Trophoblast cell (in vitro differentiated cells and primary cell): Measurements from ENCODE around the gene MYO7B.

Source experiments
- DNase-seq, 2 donors: peaks; one replicate each; pipeline ENCODE4 v3.0.0-alpha.2; 2016
- H2AFZ ChIP-seq: 2 replicates; pipeline ENCODE4 v1.6.1; 2013; ENCODE audit warnings: low read length, moderate library complexity, mild to moderate bottlenecking; ENCODE audit not compliant: insufficient read depth, poor library complexity
- H2AK5ac ChIP-seq: 2 replicates; pipeline ENCODE4 v1.6.1; 2013; ENCODE audit warnings: mild to moderate bottlenecking, low read length
- H2BK120ac ChIP-seq: 2 replicates; pipeline ENCODE4 v1.6.1; 2013; ENCODE audit warnings: low read length, mild to moderate bottlenecking, moderate library complexity; ENCODE audit not compliant: insufficient read depth, poor library complexity
- H2BK12ac ChIP-seq: 2 replicates; pipeline ENCODE4 v1.6.1; 2013; ENCODE audit warnings: mild to moderate bottlenecking, low read length, moderate library complexity
- H2BK5ac ChIP-seq: 2 replicates; pipeline ENCODE4 v1.6.1; 2013; ENCODE audit warnings: low read length, low read depth, moderate library complexity, mild to moderate bottlenecking; ENCODE audit not compliant: poor library complexity
- H3K14ac ChIP-seq: 2 replicates; pipeline ENCODE4 v1.6.1; 2013; ENCODE audit warnings: mild to moderate bottlenecking, low read length
- H3K18ac ChIP-seq: 2 replicates; pipeline ENCODE4 v1.6.1; 2013; ENCODE audit warnings: mild to moderate bottlenecking, low read length
- H3K23ac ChIP-seq: 2 replicates; pipeline ENCODE4 v1.6.1; 2013; ENCODE audit warnings: low read length
- H3K27ac ChIP-seq: 2 replicates; pipeline ENCODE4 v1.5.1; 2013; ENCODE audit warnings: low read depth, mild to moderate bottlenecking, inconsistent platforms, low read length, moderate library complexity
- H3K27me3 ChIP-seq: 2 replicates; pipeline ENCODE4 v1.6.1; 2013; ENCODE audit warnings: inconsistent platforms, mild to moderate bottlenecking, low read length, moderate library complexity; ENCODE audit not compliant: insufficient read depth
- H3K36me3 ChIP-seq, 2 experiments: 1 replicate in 1 of 2; 2 replicates in 1 of 2; pipeline ENCODE4 v1.6.1; 2013; ENCODE audit warnings: low read length in 2 of 2, mild to moderate bottlenecking in 2 of 2, moderate library complexity in 1 of 2; ENCODE audit not compliant: insufficient read depth in 2 of 2, control insufficient read depth in 1 of 2
- H3K4ac ChIP-seq: 2 replicates; pipeline ENCODE4 v1.6.1; 2013; ENCODE audit warnings: low read depth, mild to moderate bottlenecking, low read length, moderate library complexity
- H3K4me1 ChIP-seq, 2 experiments: 1 replicate in 1 of 2; 2 replicates in 1 of 2; pipeline ENCODE4 v1.6.1; 2013; ENCODE audit warnings: low read length in 2 of 2, mild to moderate bottlenecking in 2 of 2, moderate library complexity in 1 of 2; ENCODE audit not compliant: insufficient read depth in 2 of 2, control insufficient read depth in 1 of 2
- H3K4me2 ChIP-seq: 2 replicates; pipeline ENCODE4 v1.6.1; 2013; ENCODE audit warnings: inconsistent platforms, mild to moderate bottlenecking, low read length, moderate library complexity
- H3K4me3 ChIP-seq: 2 replicates; pipeline ENCODE4 v1.5.1; 2013; ENCODE audit warnings: mild to moderate bottlenecking, low read depth, low read length, inconsistent platforms
- H3K79me1 ChIP-seq: one replicate; pipeline ENCODE4 v1.6.1; 2013; ENCODE audit warnings: low read length
- H3K79me2 ChIP-seq: 2 replicates; pipeline ENCODE4 v1.6.1; 2013; ENCODE audit warnings: low read length, mild to moderate bottlenecking; ENCODE audit not compliant: control insufficient read depth, insufficient read depth, poor library complexity
- H3K9ac ChIP-seq: 2 replicates; pipeline ENCODE4 v1.6.1; 2013; ENCODE audit warnings: mild to moderate bottlenecking, low read length
- H3K9me3 ChIP-seq: 2 replicates; pipeline ENCODE4 v1.6.1; 2013; ENCODE audit warnings: low read depth, mild to moderate bottlenecking, control low read depth, inconsistent platforms, low read length; ENCODE audit not compliant: insufficient read depth
- H4K12ac ChIP-seq: 2 replicates; pipeline ENCODE4 v1.6.1; 2013; ENCODE audit warnings: low read depth, mild to moderate bottlenecking, low read length, moderate library complexity
- H4K8ac ChIP-seq: 2 replicates; pipeline ENCODE4 v1.6.1; 2013; ENCODE audit warnings: low read depth, mild to moderate bottlenecking, low read length, moderate library complexity
- H4K91ac ChIP-seq: one replicate; pipeline ENCODE4 v1.6.1; 2013; ENCODE audit warnings: low read depth, mild to moderate bottlenecking, low read length, moderate library complexity
- WGBS: extraction: QIAGEN DNeasy Blood & Tissue Kit; methylation state at CpG from one replicate; pipeline ENCODE4 v1.1.7; 2013; ENCODE audit warnings: missing lambda C conversion rate; ENCODE audit not compliant: insufficient read length, insufficient coverage; ENCODE audit errors: extremely low coverage; 5-methylcytosine and 5-hydroxymethylcytosine counted together

Gene MYO7B

DNA sequence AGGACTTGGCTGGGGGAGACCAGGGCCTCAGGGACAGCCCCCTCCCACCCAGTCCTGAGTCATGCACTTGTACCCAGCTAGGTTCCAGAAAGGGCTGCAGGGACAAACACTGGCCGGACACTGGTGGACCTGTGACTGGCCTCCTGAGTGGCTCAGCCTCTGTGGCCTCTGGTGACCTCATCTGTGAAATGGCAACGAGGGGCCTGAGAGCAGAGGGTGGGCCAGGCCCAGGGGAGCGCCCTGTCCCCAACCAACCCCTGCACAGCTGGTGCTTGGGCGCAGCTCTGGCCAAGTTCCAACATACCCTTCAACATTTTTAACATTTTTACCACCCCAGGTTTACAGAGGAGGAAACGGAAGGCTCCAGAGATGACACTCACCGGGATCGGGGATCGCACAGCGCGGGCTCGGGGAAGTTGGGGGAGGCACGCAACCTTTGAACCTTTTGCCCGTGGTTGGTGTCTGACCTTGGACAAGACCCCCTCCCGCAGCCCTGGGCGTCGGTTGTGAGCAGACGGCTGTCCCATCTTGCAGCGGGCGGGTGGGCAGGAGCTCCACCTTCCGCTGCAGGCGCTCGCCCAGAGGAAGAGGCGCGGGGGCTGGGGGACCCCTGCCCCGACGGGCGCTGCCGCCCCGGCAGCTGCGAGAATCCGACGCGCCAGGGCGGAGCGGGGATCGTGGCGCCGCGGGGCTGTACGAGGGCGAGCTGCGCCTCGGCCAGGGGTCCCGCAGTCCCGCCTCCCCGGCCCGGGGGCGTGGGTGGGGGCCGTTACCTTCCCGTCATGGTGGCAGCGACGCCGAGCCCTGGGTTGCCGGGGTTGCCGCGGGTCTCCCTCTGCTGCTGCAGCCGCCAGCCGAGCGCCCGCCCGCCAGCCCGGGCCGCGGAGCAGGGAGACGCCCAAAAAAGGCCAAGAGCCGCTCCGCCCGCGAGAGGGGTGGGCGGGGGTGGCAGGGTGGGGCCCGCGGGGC, 139.0 kb downstream of the MYO7B start:
- Histone ChIP-seq H3K4ac (no peak overlapping the region), H2AFZ (peak overlapping the region; percentile 43), H2BK12ac (no peak overlapping the region), H2BK5ac (no peak overlapping the region), H3K4me1 (peaks cover 6 to 8% of the 10 kb centered on the region in 2 experiments), H3K27me3 (peaks cover 4% of the 10 kb centered on the region), H3K9me3 (peaks cover 5% of the 10 kb centered on the region), H3K14ac (peak overlapping the region; percentile 25), H3K79me2 (peaks cover 3% of the 10 kb centered on the region), H3K4me3 (peak overlapping the region; percentile 83), H3K18ac (peak overlapping the region; percentile 7), H3K9ac (peak overlapping the region; percentile 68), H3K23ac (no peak overlapping the region), H3K4me2 (peak overlapping the region; percentile 80), H3K36me3 (no peaks in the 10 kb centered on the region), H3K27ac (no peak overlapping the region), H4K91ac (peak overlapping the region; percentile 46), H2BK120ac (peak overlapping the region; percentile 56), H3K79me1 (peaks cover 5% of the 10 kb centered on the region), H4K8ac (no peak overlapping the region), H4K12ac (peak overlapping the region; percentile 54), H2AK5ac (no peak overlapping the region)
- WGBS, result no CpG with 5 or more reads among the region's 72 CpGs
- peak in 1 of 2 donors; percentile 41 for DNase-seq

- WGBS, result no CpG with 5 or more reads among the region's 56 CpGs
- Histone ChIP-seq H2AK5ac (no peak within 1 kb of the TSS), H3K79me1 (peaks cover 5% of the 10 kb centered on the region), H3K27ac (no peak within 1 kb of the TSS), H3K9ac (peak within 1 kb of the TSS; percentile 68), H2BK120ac (peak within 1 kb of the TSS; percentile 56), H3K36me3 (no peaks in the 10 kb centered on the region), H3K23ac (no peak within 1 kb of the TSS), H2AFZ (peak within 1 kb of the TSS; percentile 43), H4K91ac (peak within 1 kb of the TSS; percentile 46), H3K14ac (peak within 1 kb of the TSS; percentile 25), H3K4me3 (peak within 1 kb of the TSS; percentile 83), H3K9me3 (peaks cover 5% of the 10 kb centered on the region), H4K8ac (no peak within 1 kb of the TSS), H2BK5ac (no peak within 1 kb of the TSS), H3K4me2 (peak within 1 kb of the TSS; percentile 80), H2BK12ac (no peak within 1 kb of the TSS), H3K27me3 (peaks cover 4% of the 10 kb centered on the region), H3K4me1 (peaks cover 6 to 8% of the 10 kb centered on the region in 2 experiments), H3K4ac (no peak within 1 kb of the TSS), H4K12ac (peak within 1 kb of the TSS; percentile 54), H3K79me2 (peaks cover 3% of the 10 kb centered on the region), H3K18ac (peak within 1 kb of the TSS; percentile 7)
- peak; percentile 15 to 55 for DNase-seq
Observed at GRCh38 chr2:127675331-127676261, 140.1 kb downstream of the MYO7B start, which contains the start of gene LIMS2. Gene LIMS2, minus strand, starts transcription at chr2:127675530. Its CDS starts 506 bp downstream, at chr2:127675024.

- Histone ChIP-seq H3K79me1 (peaks cover 5% of the 10 kb centered on the region), H3K23ac (no peak overlapping the region), H3K4me1 (peaks cover 6 to 8% of the 10 kb centered on the region in 2 experiments), H4K8ac (no peak overlapping the region), H2AK5ac (no peak overlapping the region), H3K4me2 (no peak overlapping the region), H2BK12ac (no peak overlapping the region), H2AFZ (no peak overlapping the region), H3K18ac (no peak overlapping the region), H3K27ac (no peak overlapping the region), H3K4ac (no peak overlapping the region), H2BK120ac (no peak overlapping the region), H3K79me2 (peaks cover 3% of the 10 kb centered on the region), H3K9me3 (peaks cover 4% of the 10 kb centered on the region), H4K91ac (no peak overlapping the region), H3K14ac (no peak overlapping the region), H3K27me3 (peaks cover 4% of the 10 kb centered on the region), H3K4me3 (no peak overlapping the region), H3K36me3 (no peaks in the 10 kb centered on the region), H3K9ac (no peak overlapping the region), H4K12ac (no peak overlapping the region), H2BK5ac (no peak overlapping the region)
- DNase-seq, result no peak
- WGBS, result no CpG with 5 or more reads among the region's 2 CpGs
Observed at GRCh38 chr2:127676906-127677305, 141.4 kb downstream of the MYO7B start.

DNA sequence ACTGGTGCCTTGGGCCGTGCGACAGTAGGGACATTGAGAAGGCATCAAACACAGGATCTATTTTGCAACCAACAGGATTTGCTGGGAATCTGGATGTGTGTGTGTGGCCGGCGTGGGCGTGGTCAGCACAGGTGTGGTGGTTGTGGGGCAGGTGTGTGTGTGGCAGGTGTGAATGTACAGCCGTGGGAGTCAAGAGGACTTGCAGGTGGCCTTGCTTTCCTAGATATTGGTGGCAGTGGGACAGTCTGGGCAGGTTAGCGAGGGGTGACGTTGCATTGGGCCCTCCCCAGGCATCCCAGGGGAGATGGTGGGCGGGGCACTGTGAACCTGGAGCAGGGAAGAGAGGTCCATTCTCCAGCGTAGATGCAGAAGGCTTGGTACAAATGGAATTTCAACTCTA, 143.0 kb downstream of the MYO7B start:
- H3K14ac ChIP-seq, result no peak overlapping the region
- H2BK5ac ChIP-seq, result no peak overlapping the region
- H3K27ac ChIP-seq, result no peak overlapping the region
- no peak overlapping the region for H4K8ac ChIP-seq
- H3K4me3 ChIP-seq, result no peak overlapping the region
- H4K12ac ChIP-seq, result no peak overlapping the region
- peaks cover 4% of the 10 kb centered on the region for H3K27me3 ChIP-seq
- WGBS, result no CpG with 5 or more reads among the region's 10 CpGs
- no peak for DNase-seq
- H3K9ac ChIP-seq, result no peak overlapping the region
- no peak overlapping the region for H3K4ac ChIP-seq
- H2BK120ac ChIP-seq, result no peak overlapping the region
- no peak overlapping the region for H2AK5ac ChIP-seq
- H2AFZ ChIP-seq, result no peak overlapping the region
- peaks cover 3% of the 10 kb centered on the region for H3K9me3 ChIP-seq
- H3K18ac ChIP-seq, result no peak overlapping the region
- H3K79me1 ChIP-seq, result peaks cover 5% of the 10 kb centered on the region
- H3K4me1 ChIP-seq, result peaks cover 6 to 8% of the 10 kb centered on the region in 2 experiments
- H3K79me2 ChIP-seq, result peaks cover 3% of the 10 kb centered on the region
- H3K36me3 ChIP-seq, result no peaks in the 10 kb centered on the region
- H3K4me2 ChIP-seq, result no peak overlapping the region
- H3K23ac ChIP-seq, result no peak overlapping the region
- no peak overlapping the region for H2BK12ac ChIP-seq
- H4K91ac ChIP-seq, result no peak overlapping the region
